PC-3 (cell line): ENCODE results near the gene AMMECR1. TPM values are rescaled to one million over a fixed set of nuclear protein-coding genes. Genes with fewer than 3 reads are reported as not detected.

Experiments
- ATAC-seq: fragments of 200-7000 bp; cut with Tn5 transposase; 2 replicates; pipeline ENCODE4 v1.9.1; 2020; ENCODE audit warnings: mild to moderate bottlenecking, moderate library complexity
- BruUV-seq: library from RNA; stranded (reverse); fragments of 400-500 nt; replicated peaks from 2 replicates; lab custom pipeline; 2021; lab: Mats Ljungman, UMichigan
- CTCF ChIA-PET: fragments of 300-600 bp; sonication (Branson Sonifier 250); formaldehyde crosslinking; loops from one replicate; lab custom pipeline; 2022; ENCODE audit warnings: antibody characterized with exemption; lab: Charles Lee
- POLR2A ChIA-PET: fragments of 300-600 bp; sonication (Branson Sonifier 250); formaldehyde crosslinking; loops from one replicate; lab custom pipeline; 2022; ENCODE audit warnings: antibody characterized with exemption; ENCODE audit not compliant: unreplicated experiment; lab: Charles Lee
- DNase-seq: peaks from one replicate; pipeline ENCODE4 v3.0.0-alpha.2; 2015
- H2AFZ ChIP-seq: fragments of 300-600 bp; sonication (generic); 2 replicates; pipeline ENCODE4 v1.6.0; 2016; ENCODE audit warnings: antibody characterized with exemption, low read length
- H3F3A ChIP-seq: fragments of 300-600 bp; sonication (generic); one replicate; pipeline ENCODE4 v1.6.0; 2017; ENCODE audit warnings: antibody characterized with exemption, low read length, control low read depth, mild to moderate bottlenecking; ENCODE audit not compliant: unreplicated experiment
- H3K27ac ChIP-seq: fragments of 300-600 bp; sonication (generic); 2 replicates; pipeline ENCODE4 v1.5.1; 2016; ENCODE audit warnings: mild to moderate bottlenecking, low read length
- H3K27me3 ChIP-seq: fragments of 300-600 bp; sonication (generic); 2 replicates; pipeline ENCODE4 v1.6.1; 2016; ENCODE audit warnings: low read length, mixed read lengths
- H3K36me3 ChIP-seq: fragments of 300-600 bp; sonication (generic); 2 replicates; pipeline ENCODE4 v1.6.1; 2016; ENCODE audit warnings: low read depth, mixed run types, low read length, mixed read lengths
- H3K4me1 ChIP-seq: fragments of 300-600 bp; sonication (generic); 2 replicates; pipeline ENCODE4 v1.5.1; 2016; ENCODE audit warnings: low read length; ENCODE audit not compliant: insufficient read depth
- H3K4me2 ChIP-seq: fragments of 300-600 bp; sonication (generic); 2 replicates; pipeline ENCODE4 v1.6.0; 2016; ENCODE audit warnings: low read length
- H3K4me3 ChIP-seq: fragments of 300-600 bp; sonication (generic); 2 replicates; pipeline ENCODE4 v1.5.1; 2016; ENCODE audit warnings: mild to moderate bottlenecking, low read length, mixed read lengths
- H3K79me2 ChIP-seq: fragments of 300-600 bp; sonication (generic); 2 replicates; pipeline ENCODE4 v1.6.1; 2017; ENCODE audit warnings: low read length, mixed read lengths
- H3K9ac ChIP-seq: fragments of 300-600 bp; sonication (generic); 2 replicates; pipeline ENCODE4 v1.6.0; 2016; ENCODE audit warnings: mild to moderate bottlenecking, low read length
- H3K9me2 ChIP-seq: fragments of 300-600 bp; sonication (generic); replicated peaks from 2 replicates; pipeline ENCODE4 v1.6.1; 2016; ENCODE audit warnings: mixed run types, low read length, mixed read lengths
- H3K9me3 ChIP-seq: fragments of 300-600 bp; sonication (generic); 2 replicates; pipeline ENCODE4 v1.6.1; 2016; ENCODE audit warnings: low read length, mixed read lengths
- H4K20me1 ChIP-seq: fragments of 300-600 bp; sonication (generic); 2 replicates; pipeline ENCODE4 v1.6.1; 2016; ENCODE audit warnings: low read length, mixed read lengths
- CTCF ChIP-seq: fragments of 300-600 bp; sonication (generic); conservative IDR thresholded peaks from 2 replicates; pipeline ENCODE4 v1.5.1; 2017; ENCODE audit warnings: antibody characterized with exemption, low read depth, mild to moderate bottlenecking, low read length
- EZH2 ChIP-seq: fragments of 300-600 bp; sonication (generic); IDR thresholded peaks from one replicate; pipeline ENCODE4 v1.6.1; 2017; ENCODE audit warnings: antibody characterized with exemption, mild to moderate bottlenecking, low read length; ENCODE audit not compliant: unreplicated experiment
- EZH2phosphoT487 ChIP-seq: fragments of 300-600 bp; sonication (generic); IDR thresholded peaks from 2 replicates; pipeline ENCODE4 v1.6.1; 2018; ENCODE audit warnings: mild to moderate bottlenecking, antibody characterized with exemption, low read length, borderline replicate concordance
- intact Hi-C: fragments of 100-400 bp; cut with micrococcal nuclease; formaldehyde crosslinking; loops from 2 replicates; pipeline ENCODE4 v1.9.0; 2023
- total RNA-seq: library from RNA; depleted of rRNA; stranded (reverse); fragments of >200 nt; gene quantifications from 2 replicates; pipeline ENCODE4 v1.2.3, GENCODE V29; 2014

The AMMECR1 gene
- total RNA-seq, 1 experiment from 2014 or later = 14.2 TPM

- no peak for TF ChIP-seq EZH2phosphoT487
- no peak for TF ChIP-seq EZH2
- TF ChIP-seq CTCF = no peak
- Histone ChIP-seq H3K4me2 (0 out of 2 replicates have a peak overlapping the region, but pooled peaks have one; percentile 3), H3K9me3 (no peaks in the 10 kb centered on the region), H2AFZ (no peak overlapping the region), H3K9me2 (no peaks in the 10 kb centered on the region), H3K4me3 (no peak overlapping the region), H3K79me2 (no peaks in the 10 kb centered on the region), H3K4me1 (peaks cover 42% of the 10 kb centered on the region), H4K20me1 (no peaks in the 10 kb centered on the region), H3K9ac (no peak overlapping the region), H3K27me3 (no peaks in the 10 kb centered on the region), H3F3A (no peaks in the 10 kb centered on the region), H3K27ac (peak overlapping the region; percentile 98), H3K36me3 (peaks cover 6% of the 10 kb centered on the region; the same call in 1 of the 2 replicates)
- CTCF ChIA-PET = no interaction called here
- peak; percentile 29 for DNase-seq
- no TSS peak for BruUV-seq
- intact Hi-C loops = loop anchor here (5.0 kb wide), 1 partner anchor 40 kb away; no protein-coding TSS in a partner anchor
- ATAC-seq = no peak
- POLR2A ChIA-PET = no interaction called here
Observed at GRCh38 chrX:110182362-110182761, 135.5 kb downstream of the AMMECR1 start.

- Histone ChIP-seq H3K9ac (peak overlapping the region; percentile 74), H3K4me1 (peaks cover 42% of the 10 kb centered on the region), H2AFZ (no peak overlapping the region), H3K4me2 (peak overlapping the region; percentile 79), H3K9me2 (no peaks in the 10 kb centered on the region), H4K20me1 (no peaks in the 10 kb centered on the region), H3K27me3 (no peaks in the 10 kb centered on the region), H3K27ac (peak overlapping the region; percentile 98), H3K36me3 (peaks cover 5% of the 10 kb centered on the region; the same call in 1 of the 2 replicates), H3K9me3 (no peaks in the 10 kb centered on the region), H3K79me2 (no peaks in the 10 kb centered on the region), H3K4me3 (no peak overlapping the region), H3F3A (no peaks in the 10 kb centered on the region)
- DNase-seq = peak; percentile 20
- no peak for TF ChIP-seq EZH2
- no peak for TF ChIP-seq CTCF
- TF ChIP-seq EZH2phosphoT487 = no peak
- no peak; the same call in 1 of the 2 replicates for ATAC-seq
- intact Hi-C loops = loop anchor here (5.0 kb wide), 1 partner anchor 41 kb away; no protein-coding TSS in a partner anchor
- ChIA-PET CTCF (no interaction called here), POLR2A (no interaction called here)
- BruUV-seq = no TSS peak
Observed at GRCh38 chrX:110181459-110182137, 136.3 kb downstream of the AMMECR1 start.

GRCh38 chrX:110180928-110181310 lies 137.0 kb downstream of the AMMECR1 start:
- BruUV-seq = no TSS peak
- TF ChIP-seq EZH2 (no peak), CTCF (no peak), EZH2phosphoT487 (no peak)
- H3K4me3 ChIP-seq = peak overlapping the region; percentile 46; the same call in 1 of the 2 replicates
- peak overlapping the region; percentile 79 for H3K4me2 ChIP-seq
- H2AFZ ChIP-seq = no peak overlapping the region
- peak overlapping the region; percentile 74 for H3K9ac ChIP-seq
- ATAC-seq (peak; percentile 83), DNase-seq (peak; percentile 65)
- H3K27ac ChIP-seq = peak overlapping the region; percentile 98
- no peaks in the 10 kb centered on the region for H4K20me1 ChIP-seq
- no peaks in the 10 kb centered on the region for H3K9me3 ChIP-seq
- H3K27me3 ChIP-seq = no peaks in the 10 kb centered on the region
- no peaks in the 10 kb centered on the region for H3F3A ChIP-seq
- CTCF ChIA-PET = no interaction called here
- POLR2A ChIA-PET = no interaction called here
- no peaks in the 10 kb centered on the region for H3K9me2 ChIP-seq
- intact Hi-C loops = loop anchor here (5.0 kb wide), 1 partner anchor 41 kb away; no protein-coding TSS in a partner anchor
- H3K79me2 ChIP-seq = no peaks in the 10 kb centered on the region
- H3K4me1 ChIP-seq = peaks cover 42% of the 10 kb centered on the region
- H3K36me3 ChIP-seq = no peaks in the 10 kb centered on the region
